Retina (tissue), 1 donor: ENCODE data around the gene NAV2.

Source experiments
- DNase-seq: peaks from one replicate; pipeline ENCODE4 v3.0.0-alpha.2; 2016

The NAV2 gene

GRCh38 chr11:20032127-20032526 lies 319.5 kb downstream of the NAV2 start:
- no peak for DNase-seq

DNA sequence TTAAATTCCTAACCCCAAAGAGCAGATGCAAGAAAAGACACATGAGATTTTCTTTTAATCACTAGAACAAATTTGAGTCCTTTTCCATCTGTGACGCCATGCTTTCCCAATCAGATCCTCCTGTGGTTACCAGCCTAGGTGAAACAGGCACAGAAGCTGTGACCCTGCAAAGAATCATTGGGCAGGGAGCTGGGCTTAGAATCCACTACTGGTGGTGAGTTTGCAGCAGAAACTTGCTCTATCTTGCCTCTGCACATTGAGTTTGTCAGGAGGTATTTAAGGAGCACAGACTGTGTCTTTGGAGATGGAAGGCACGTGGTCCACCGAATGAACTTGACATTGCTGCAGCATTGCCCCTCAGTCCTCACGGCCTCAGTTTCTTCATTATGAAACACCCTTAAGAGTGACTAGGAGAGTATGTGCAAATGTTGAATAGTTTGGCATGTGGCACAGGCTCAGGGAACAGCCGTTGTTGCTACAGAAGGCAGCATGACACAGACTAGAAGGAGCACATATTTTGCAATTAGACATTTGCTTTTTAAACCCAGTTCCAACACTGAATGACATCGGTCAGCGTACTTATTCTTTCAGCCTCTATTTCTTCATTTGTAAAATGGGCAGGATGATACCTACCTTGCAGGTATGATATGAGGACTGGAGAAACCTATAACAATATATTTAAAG lies 320.1 kb downstream of the NAV2 start:
- DNase-seq, result no peak

DNA sequence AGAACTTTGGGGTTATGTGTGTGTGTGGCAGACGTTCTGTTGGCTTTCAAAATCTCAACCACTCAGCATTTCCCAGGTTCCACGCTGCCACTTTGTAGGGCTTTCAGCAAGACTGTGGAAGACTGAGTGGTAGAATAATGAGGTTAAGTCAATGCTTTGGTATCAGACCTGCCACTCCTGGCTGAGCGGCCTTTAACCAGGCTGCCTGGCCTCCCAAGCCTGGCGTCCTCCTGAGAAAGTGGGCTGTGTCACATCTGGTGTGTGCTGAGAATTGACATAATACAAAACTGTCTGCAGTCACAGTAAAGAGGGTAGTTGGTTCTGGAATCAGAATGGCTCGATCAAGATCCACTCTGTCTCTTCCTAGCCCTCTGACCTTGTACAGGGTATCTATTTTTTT lies 321.2 kb downstream of the NAV2 start:
- no peak for DNase-seq

DNA sequence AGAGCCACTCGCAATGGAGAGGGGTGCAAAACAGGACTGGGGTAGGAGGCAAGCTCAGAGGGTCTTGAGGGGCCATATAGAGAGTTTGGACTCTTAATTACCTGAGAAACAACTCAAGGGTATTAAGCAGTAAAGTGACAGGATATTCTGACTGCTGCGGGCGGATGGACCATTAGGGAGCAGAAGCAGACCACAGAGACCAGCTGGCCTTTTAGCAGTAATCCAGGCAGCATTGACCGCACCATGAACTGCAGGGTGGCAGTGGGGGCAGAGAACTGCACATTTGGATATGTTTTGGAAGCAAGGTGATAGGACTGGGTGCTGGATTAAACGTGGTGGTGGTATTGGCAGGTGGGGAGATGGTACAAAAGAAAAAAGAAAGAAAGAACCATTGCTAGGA lies 322.3 kb downstream of the NAV2 start:
- DNase-seq, result no peak

GRCh38 chr11:20035375-20035700 lies 322.7 kb downstream of the NAV2 start:
- no peak for DNase-seq

- no peak for DNase-seq
Observed at GRCh38 chr11:20035701-20036601, 323.3 kb downstream of the NAV2 start.

- no peak for DNase-seq
Observed at GRCh38 chr11:20036626-20037335, 324.1 kb downstream of the NAV2 start.

GRCh38 chr11:20037396-20038153 lies 324.9 kb downstream of the NAV2 start:
- no peak for DNase-seq

- DNase-seq, result no peak
Observed at GRCh38 chr11:20038412-20038811, 325.8 kb downstream of the NAV2 start.

- DNase-seq, result no peak
Observed at GRCh38 chr11:20038972-20039371, 326.3 kb downstream of the NAV2 start.

GRCh38 chr11:20041499-20041898 lies 328.9 kb downstream of the NAV2 start:
- DNase-seq, result no peak

GRCh38 chr11:20042045-20042639 lies 329.5 kb downstream of the NAV2 start:
- DNase-seq, result no peak

DNA sequence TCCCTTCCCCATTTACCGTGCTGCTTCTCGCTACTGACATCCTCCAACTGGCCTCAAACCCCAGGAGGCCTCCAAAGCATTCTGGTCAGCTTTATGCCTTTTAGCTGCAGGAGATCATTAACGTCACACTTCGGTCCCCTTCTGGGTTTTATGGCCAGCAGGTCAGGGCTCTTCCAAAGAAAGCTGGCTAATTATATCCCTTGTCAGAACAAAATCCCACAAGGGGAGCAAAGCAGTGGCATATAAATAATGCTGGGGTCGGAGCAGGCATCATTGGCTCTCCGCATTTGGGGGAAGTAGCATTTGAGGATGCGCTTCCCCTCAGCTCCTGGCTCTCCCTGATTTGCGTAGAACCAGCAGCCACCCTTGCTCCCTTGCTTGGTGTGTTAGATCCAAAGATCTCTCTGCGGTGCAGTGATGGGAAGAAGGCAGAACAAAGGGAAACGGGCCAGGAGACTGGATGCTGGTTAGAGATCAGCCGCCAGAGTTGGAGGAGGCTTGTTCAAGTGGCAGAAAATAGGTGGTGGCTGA lies 330.2 kb downstream of the NAV2 start:
- DNase-seq, result peak; percentile 64

DNA sequence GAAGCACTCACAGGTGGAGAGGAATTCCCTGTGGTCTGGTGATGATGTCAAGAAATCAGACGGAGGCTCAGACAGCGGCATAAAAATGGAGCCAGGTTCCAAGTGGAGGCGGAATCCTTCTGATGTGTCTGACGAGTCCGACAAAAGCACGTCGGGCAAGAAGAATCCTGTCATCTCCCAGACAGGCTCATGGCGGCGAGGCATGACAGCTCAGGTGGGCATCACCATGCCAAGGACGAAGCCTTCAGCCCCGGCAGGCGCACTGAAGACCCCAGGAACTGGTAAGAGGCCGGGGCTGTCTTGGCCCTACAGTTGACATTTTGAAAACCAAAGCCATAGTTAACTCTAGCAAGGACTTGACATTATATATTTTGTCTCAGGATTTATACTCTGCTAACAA lies 331.4 kb downstream of the NAV2 start:
- no peak for DNase-seq

DNA sequence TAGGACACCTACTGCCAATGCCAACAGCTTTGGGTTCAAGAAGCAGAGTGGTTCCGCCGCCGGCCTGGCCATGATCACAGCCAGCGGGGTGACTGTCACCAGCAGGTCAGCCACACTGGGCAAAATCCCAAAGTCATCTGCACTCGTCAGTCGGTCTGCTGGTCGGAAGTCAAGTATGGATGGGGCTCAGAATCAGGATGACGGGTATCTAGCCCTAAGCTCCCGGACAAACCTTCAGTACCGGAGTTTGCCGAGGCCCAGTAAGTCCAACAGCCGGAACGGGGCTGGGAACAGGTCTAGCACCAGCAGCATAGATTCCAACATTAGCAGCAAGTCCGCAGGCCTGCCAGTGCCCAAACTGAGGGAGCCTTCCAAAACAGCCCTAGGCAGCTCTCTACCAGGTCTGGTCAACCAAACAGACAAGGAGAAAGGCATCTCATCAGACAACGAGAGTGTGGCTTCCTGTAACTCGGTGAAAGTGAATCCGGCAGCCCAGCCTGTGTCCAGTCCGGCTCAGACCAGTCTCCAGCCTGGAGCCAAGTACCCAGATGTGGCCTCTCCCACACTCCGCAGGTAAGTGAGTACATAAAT lies 332.6 kb downstream of the NAV2 start:
- DNase-seq, result no peak

DNA sequence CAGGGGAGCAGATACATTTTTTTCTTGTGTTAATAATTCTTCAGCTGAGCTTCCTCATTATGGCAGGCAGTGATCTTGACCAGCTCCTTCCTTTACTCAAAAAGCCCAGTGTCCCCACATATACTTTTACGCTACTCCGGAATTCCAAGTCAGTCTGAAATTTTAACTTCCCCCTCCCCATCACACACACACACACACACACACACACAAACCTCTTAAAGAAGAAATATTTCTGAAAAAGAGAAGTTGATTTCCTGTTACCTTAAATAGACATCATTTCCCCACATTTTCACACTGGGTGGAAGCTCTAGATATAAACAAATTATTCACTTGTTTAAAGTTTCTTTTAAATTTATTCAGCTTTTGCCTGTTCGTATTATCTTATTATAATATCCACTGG lies 333.8 kb downstream of the NAV2 start:
- DNase-seq, result no peak

- DNase-seq, result no peak
Observed at GRCh38 chr11:20047006-20047768, 334.6 kb downstream of the NAV2 start.

GRCh38 chr11:20047769-20048154 lies 335.1 kb downstream of the NAV2 start:
- no peak for DNase-seq

DNA sequence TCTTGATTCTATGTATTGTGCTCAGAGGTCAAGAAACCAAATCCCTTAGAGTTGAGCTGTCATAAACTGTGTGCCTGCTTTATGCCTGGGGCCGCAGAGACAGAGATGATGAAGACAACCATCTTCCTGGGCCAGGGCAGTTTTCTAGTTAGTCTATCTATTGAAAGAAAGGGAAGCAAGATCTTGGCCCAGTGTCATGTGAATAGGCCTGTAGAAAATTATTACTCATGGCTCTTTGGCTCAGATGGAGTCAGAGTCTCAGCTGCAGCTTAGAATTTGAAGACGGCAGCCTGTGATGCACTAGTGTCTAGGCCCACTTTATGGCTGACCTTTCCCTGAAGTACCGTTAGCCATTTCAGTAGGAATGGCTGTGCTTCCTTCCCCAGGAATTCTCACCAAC lies 335.6 kb downstream of the NAV2 start:
- no peak for DNase-seq

GRCh38 chr11:20048707-20049106 lies 336.1 kb downstream of the NAV2 start:
- DNase-seq, result no peak

GRCh38 chr11:20049231-20049630 lies 336.6 kb downstream of the NAV2 start:
- no peak for DNase-seq
